GM12864 (cell line): ENCODE results near the gene GET3.

Experiments used
- DNase-seq: peaks from one replicate; pipeline ENCODE4 v3.0.0-alpha.2; 2011; ENCODE audit warnings: low read depth
- H3K4me3 ChIP-seq: 2 replicates; pipeline ENCODE4 v1.5.1; 2011; ENCODE audit warnings: mild to moderate bottlenecking, low read depth, low read length, control low read depth
- TF ChIP-seq, protein P1 (sequence below): IDR thresholded peaks from 2 replicates; pipeline ENCODE4 v1.5.1; 2011; ENCODE audit warnings: low read depth, mild to moderate bottlenecking, moderate library complexity, low read length, control low read depth, inconsistent platforms; ENCODE audit errors: missing control alignments

The GET3 gene

DNA sequence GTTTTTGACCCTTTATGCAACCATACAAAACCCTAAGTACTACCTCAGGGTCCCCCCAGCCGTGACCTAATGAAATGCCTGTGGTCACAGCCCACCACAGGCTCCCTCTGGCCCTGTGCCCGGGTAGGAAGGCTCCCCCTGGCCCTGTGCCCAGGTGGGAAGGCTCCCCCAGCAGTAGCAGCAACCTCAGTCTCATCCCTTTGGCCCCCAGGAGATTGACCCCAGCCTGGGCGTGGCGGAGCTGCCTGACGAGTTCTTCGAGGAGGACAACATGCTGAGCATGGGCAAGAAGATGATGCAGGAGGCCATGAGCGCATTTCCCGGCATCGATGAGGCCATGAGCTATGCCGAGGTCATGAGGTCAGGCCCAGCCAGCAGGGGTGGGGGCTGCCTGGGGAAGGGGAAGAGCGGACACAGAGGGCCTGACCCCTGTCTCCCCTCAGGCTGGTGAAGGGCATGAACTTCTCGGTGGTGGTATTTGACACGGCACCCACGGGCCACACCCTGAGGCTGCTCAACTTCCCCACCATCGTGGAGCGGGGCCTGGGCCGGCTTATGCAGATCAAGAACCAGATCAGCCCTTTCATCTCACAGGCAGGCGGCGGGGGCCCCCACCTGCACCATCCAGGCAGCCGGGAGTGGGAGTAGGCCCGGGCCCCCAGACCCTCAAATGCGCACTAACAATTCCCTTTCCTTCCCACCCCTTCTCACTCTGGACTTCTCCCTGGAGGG is 8.0 kb downstream of the GET3 start:
- H3K4me3 ChIP-seq = no peak overlapping the region
- TF ChIP-seq, protein P1, sequence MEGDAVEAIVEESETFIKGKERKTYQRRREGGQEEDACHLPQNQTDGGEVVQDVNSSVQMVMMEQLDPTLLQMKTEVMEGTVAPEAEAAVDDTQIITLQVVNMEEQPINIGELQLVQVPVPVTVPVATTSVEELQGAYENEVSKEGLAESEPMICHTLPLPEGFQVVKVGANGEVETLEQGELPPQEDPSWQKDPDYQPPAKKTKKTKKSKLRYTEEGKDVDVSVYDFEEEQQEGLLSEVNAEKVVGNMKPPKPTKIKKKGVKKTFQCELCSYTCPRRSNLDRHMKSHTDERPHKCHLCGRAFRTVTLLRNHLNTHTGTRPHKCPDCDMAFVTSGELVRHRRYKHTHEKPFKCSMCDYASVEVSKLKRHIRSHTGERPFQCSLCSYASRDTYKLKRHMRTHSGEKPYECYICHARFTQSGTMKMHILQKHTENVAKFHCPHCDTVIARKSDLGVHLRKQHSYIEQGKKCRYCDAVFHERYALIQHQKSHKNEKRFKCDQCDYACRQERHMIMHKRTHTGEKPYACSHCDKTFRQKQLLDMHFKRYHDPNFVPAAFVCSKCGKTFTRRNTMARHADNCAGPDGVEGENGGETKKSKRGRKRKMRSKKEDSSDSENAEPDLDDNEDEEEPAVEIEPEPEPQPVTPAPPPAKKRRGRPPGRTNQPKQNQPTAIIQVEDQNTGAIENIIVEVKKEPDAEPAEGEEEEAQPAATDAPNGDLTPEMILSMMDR = no peak
- DNase-seq = no peak

DNA sequence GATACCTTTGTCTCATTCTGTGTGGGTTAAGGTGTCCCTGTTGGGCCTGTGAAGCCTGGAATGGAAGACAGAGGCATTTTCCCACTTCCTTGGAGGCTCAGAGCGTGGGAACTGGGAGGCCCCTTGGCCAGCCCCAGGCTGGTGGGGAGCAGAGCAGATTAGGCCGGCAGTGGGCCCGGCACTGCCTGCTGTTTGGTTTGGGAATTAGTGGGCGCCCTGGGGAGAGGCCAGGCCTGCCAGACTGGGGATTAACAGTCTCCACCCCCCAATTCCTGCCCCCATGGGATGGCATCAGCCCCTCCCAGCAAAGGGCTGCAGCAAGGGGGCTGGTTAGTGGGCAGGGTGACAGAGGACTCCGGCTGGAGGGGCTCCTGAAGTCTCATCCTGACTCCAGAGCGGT is 11.2 kb downstream of the GET3 start:
- DNase-seq = no peak
- H3K4me3 ChIP-seq = no peak overlapping the region
- TF ChIP-seq, protein P1 = no peak

DNA sequence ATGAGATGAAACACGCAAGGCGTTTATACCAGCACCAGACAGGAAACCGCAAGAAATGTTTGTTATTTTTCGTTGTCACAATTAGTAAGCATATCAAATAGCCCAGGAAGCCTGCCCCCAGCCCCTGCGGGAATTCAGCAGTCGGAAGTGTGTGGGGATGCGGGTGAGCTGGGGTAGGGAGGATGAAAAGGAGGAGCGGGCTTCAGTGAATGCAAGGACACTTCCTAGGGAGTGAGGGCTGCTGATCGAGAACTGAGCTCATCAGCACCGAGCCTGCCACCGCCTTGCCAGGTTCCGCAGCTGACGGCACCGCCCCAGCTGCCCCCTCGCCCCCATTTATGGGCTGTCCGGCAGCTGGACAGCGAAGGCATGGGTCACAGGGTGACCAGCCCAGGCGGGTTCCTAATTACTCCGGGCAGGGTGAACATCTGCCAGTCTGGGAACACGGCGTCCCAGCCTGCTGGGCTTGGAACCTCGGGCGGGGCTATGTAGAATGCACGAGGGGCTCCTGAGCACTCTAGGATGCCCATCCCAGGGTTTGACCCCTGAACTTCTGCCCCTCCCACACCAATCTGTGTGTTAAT is 12.7 kb downstream of the GET3 start:
- TF ChIP-seq, protein P1 = no peak
- DNase-seq = no peak
- H3K4me3 ChIP-seq = no peak overlapping the region

DNA sequence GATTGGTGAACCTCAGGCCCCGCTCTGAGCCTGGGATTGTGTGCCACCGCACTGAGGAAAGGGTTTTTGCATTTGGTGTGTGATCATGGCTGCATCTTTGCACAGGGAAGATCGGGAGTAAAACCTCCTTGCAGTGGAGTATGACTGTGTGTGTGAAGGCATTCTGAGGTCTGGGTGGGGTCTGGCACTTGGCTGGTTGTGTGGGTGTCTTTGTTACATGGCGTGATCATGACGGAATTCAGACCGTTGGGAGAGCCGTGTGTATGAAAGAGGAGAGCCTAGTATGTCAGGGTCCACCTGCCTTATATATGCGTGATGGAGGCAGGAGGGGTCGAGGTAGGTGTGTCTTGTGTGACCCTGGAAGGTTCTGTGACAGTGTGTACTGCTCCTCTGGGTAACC is 13.6 kb downstream of the GET3 start:
- no peak for DNase-seq
- H3K4me3 ChIP-seq = no peak overlapping the region
- TF ChIP-seq, protein P1 = no peak

DNA sequence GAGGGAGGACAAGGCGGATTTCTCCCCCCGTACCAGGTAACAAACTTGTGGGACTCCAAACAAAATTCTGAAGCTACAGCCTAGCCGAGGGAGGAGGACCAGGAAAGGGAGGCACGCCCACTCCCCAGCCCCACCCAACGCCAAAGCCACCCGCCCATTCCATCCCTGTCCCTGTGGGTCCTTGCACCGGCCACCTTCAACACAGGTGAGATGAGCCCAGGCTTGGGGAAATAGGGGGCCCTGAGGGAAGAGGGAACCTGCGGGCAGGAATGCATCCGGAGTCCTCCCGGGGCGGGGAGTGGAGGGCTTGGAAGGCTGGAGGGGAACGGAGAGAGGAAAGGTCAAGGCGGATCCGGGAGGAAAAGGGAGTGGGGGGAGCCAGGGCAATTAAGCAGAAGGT is 14.3 kb downstream of the GET3 start, which contains the start of gene BEST2:
TSS of gene BEST2 (plus strand) at position 157 of the 400 bp plus-strand sequence. CDS start 802 bp downstream, outside the sequence.
- no peak for DNase-seq
- no peak within 1 kb of the TSS for H3K4me3 ChIP-seq
- TF ChIP-seq, protein P1 = no peak

DNA sequence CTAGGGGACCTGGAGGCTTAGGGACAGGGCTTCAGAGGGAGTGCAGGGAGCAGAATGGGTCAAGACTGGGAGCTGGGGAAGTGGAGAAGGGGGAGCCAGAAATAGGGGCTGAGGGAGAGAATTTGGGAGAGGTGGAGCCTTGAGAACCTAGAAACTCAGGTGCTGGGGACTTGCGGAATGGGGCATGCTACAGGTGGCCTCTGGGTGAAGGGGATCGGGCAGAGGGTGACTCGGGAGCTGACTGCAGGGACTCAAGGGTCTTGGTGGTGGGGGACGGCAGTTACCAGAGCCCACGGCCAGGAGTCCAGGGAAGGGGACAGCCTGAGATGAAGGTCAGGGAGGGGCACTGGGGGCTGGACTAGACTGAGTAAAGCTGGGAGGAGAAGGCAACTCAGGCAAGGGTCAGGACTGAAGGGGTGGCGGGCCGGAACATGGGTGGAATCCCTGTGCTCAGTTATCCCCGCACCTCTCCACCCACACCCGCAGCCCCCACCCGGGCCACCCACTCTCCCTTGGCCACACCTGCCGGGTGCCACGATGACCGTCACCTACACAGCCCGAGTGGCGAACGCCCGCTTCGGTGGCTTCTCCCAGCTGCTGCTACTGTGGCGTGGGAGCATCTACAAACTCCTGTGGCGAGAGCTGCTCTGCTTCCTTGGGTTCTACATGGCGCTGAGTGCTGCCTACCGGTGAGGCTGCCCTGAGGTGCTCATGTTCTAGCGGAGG is 14.9 kb downstream of the GET3 start:
- no peak overlapping the region for H3K4me3 ChIP-seq
- TF ChIP-seq, protein P1 = no peak
- no peak for DNase-seq
